Ovary (tissue), 3 donors: ENCODE measurements around the gene PLEKHH3.
"Not testable (repeated sequence)": the region's sequence is repeated elsewhere in the genome, so short reads cannot be mapped to it uniquely, and the experiment has no call there.

Experiments
- EP300 ChIP-seq: sonication (generic); formaldehyde crosslinking; IDR thresholded peaks from one replicate; pipeline ENCODE4 v1.6.1; 2017; ENCODE audit warnings: antibody characterized with exemption
- POLR2A ChIP-seq: fragments of 450-650 bp; IDR thresholded peaks from one replicate; pipeline ENCODE4 v1.6.1; 2017; ENCODE audit warnings: antibody characterized with exemption, mild to moderate bottlenecking, moderate library complexity
- TF ChIP-seq, protein P1 (sequence below), 3 donors: fragments of 450-650 bp in 2 of 3; fragments of 200-600 bp in 1 of 3; IDR thresholded peaks; one replicate each; pipeline versions ENCODE4 v1.5.1 to v1.8.0; 2016 to 2022; ENCODE audit warnings: antibody characterized with exemption in 3 of 3, mild to moderate bottlenecking in 1 of 3
- donor health status: DM: no; HTN: no; CAD: no.

DNA sequence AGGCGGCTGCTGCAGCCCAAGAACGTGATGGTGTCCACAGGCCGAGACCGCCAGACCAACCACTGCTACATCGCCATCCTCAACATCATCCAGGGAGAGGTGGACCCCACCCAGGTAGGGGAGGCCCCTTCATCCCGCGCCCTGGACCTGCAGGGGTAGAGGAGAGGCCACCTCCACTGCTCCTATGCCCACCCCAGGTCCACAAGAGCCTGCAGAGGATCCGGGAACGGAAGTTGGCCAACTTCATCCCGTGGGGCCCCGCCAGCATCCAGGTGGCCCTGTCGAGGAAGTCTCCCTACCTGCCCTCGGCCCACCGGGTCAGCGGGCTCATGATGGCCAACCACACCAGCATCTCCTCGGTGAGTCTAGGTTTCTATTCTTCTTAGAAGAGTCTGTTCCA, 10.7 kb downstream of the PLEKHH3 start:
- TF ChIP-seq, protein P1, sequence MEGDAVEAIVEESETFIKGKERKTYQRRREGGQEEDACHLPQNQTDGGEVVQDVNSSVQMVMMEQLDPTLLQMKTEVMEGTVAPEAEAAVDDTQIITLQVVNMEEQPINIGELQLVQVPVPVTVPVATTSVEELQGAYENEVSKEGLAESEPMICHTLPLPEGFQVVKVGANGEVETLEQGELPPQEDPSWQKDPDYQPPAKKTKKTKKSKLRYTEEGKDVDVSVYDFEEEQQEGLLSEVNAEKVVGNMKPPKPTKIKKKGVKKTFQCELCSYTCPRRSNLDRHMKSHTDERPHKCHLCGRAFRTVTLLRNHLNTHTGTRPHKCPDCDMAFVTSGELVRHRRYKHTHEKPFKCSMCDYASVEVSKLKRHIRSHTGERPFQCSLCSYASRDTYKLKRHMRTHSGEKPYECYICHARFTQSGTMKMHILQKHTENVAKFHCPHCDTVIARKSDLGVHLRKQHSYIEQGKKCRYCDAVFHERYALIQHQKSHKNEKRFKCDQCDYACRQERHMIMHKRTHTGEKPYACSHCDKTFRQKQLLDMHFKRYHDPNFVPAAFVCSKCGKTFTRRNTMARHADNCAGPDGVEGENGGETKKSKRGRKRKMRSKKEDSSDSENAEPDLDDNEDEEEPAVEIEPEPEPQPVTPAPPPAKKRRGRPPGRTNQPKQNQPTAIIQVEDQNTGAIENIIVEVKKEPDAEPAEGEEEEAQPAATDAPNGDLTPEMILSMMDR (IDR thresholded peaks at IDR 0.05), result not testable (repeated sequence)
- not testable (repeated sequence) for TF ChIP-seq EP300, POLR2A
